OCI-LY7 (cell line): ENCODE results near the gene HIF1AN. TPM values are rescaled to one million over a fixed set of nuclear protein-coding genes. Genes with fewer than 3 reads are reported as not detected.

Experiments
- BruUV-seq: library from RNA; stranded (reverse); fragments of 400-500 nt; replicated peaks from 2 replicates; lab custom pipeline; 2021; lab: Mats Ljungman, UMichigan
- CTCF ChIA-PET: fragments of 300-600 bp; sonication (Branson Sonifier 250); formaldehyde crosslinking; loops from one replicate; lab custom pipeline; 2022; ENCODE audit warnings: antibody characterized with exemption; ENCODE audit not compliant: unreplicated experiment; lab: Charles Lee
- POLR2A ChIA-PET: fragments of 300-600 bp; sonication (Branson Sonifier 250); formaldehyde crosslinking; loops from one replicate; lab custom pipeline; 2022; ENCODE audit warnings: antibody characterized with exemption; lab: Charles Lee
- DNase-seq: peaks from one replicate; pipeline ENCODE4 v3.0.0-alpha.2; 2015; ENCODE audit warnings: low spot score
- H2AFZ ChIP-seq: fragments of 200-600 bp; sonication (generic), shearing (Covaris generic); 2 replicates; pipeline ENCODE4 v1.6.1; 2014; ENCODE audit warnings: mild to moderate bottlenecking, antibody characterized with exemption, low read length, moderate library complexity
- H3K27ac ChIP-seq: fragments of 200-600 bp; sonication (generic); 2 replicates; pipeline ENCODE4 v1.5.1; 2014; ENCODE audit warnings: mixed run types, low read depth, mild to moderate bottlenecking, moderate library complexity, low read length, inconsistent platforms; ENCODE audit not compliant: poor library complexity, severe bottlenecking
- H3K36me3 ChIP-seq: fragments of 200-600 bp; sonication (generic); 2 replicates; pipeline ENCODE4 v1.6.1; 2014; ENCODE audit warnings: mild to moderate bottlenecking, antibody characterized with exemption, low read length, moderate library complexity, mixed read lengths; ENCODE audit not compliant: insufficient read depth
- H3K4me1 ChIP-seq: fragments of 200-600 bp; sonication (generic); 2 replicates; pipeline ENCODE4 v1.5.1; 2014; ENCODE audit warnings: mild to moderate bottlenecking, low read length; ENCODE audit not compliant: insufficient read depth, poor library complexity, severe bottlenecking
- H3K4me2 ChIP-seq: fragments of 200-600 bp; sonication (generic); 2 replicates; pipeline ENCODE4 v1.6.1; 2014; ENCODE audit warnings: mild to moderate bottlenecking, low read length
- H3K4me3 ChIP-seq: fragments of 200-600 bp; sonication (generic); 2 replicates; pipeline ENCODE4 v1.5.1; 2014; ENCODE audit warnings: mild to moderate bottlenecking, low read depth, low read length; ENCODE audit not compliant: poor library complexity, severe bottlenecking
- H3K79me2 ChIP-seq: fragments of 200-600 bp; sonication (generic); 2 replicates; pipeline ENCODE4 v1.6.1; 2016; ENCODE audit warnings: low read depth, mild to moderate bottlenecking, low read length, moderate library complexity, mixed read lengths; ENCODE audit not compliant: insufficient read depth
- H3K9me2 ChIP-seq: fragments of 200-600 bp; sonication (generic); 2 replicates; pipeline ENCODE4 v1.6.1; 2016; ENCODE audit warnings: mild to moderate bottlenecking, low read length, mixed read lengths; ENCODE audit not compliant: insufficient read depth
- H3K9me3 ChIP-seq: fragments of 200-600 bp; sonication (generic); 2 replicates; pipeline ENCODE4 v1.6.1; 2014; ENCODE audit warnings: mild to moderate bottlenecking, mixed run types, low read length, mixed read lengths
- H4K20me1 ChIP-seq: fragments of 200-600 bp; sonication (generic); 2 replicates; pipeline ENCODE4 v1.6.1; 2014; ENCODE audit warnings: mild to moderate bottlenecking, antibody characterized with exemption, low read length, moderate library complexity, mixed read lengths; ENCODE audit not compliant: insufficient read depth
- CTCF ChIP-seq: fragments of 200-600 bp; sonication (generic); conservative IDR thresholded peaks from 2 replicates; pipeline ENCODE4 v1.5.1; 2014; ENCODE audit warnings: mild to moderate bottlenecking, antibody characterized with exemption, low read length, moderate library complexity, mixed read lengths
- EZH2phosphoT487 ChIP-seq: fragments of 200-600 bp; sonication (generic); IDR thresholded peaks from 2 replicates; pipeline ENCODE4 v1.6.1; 2018; ENCODE audit warnings: low read depth, borderline replicate concordance, mild to moderate bottlenecking, mixed run types, antibody characterized with exemption, low read length, moderate library complexity, mixed read lengths
- intact Hi-C: fragments of 100-400 bp; cut with micrococcal nuclease; formaldehyde crosslinking; loops from one replicate; pipeline ENCODE4 v1.10.0; 2022; ENCODE audit not compliant: unreplicated experiment
- total RNA-seq, 2 experiments: library from RNA; depleted of rRNA in 1 of 2; stranded (reverse); fragments of >200 nt in 1 of 2; shearing (Covaris generic) in 1 of 2; gene quantifications; 2 replicates each; pipeline ENCODE4 v1.2.3, GENCODE V29; 2014 to 2022

Gene HIF1AN
- total RNA-seq, 2 experiments from 2014 or later, result 10.6 to 44.6 TPM

GRCh38 chr10:100544950-100545349 lies 9.2 kb downstream of the HIF1AN start:
- no peaks in the 10 kb centered on the region for H3K4me1 ChIP-seq
- no peak overlapping the region for H3K4me3 ChIP-seq
- H3K79me2 ChIP-seq, result no peaks in the 10 kb centered on the region
- intact Hi-C loops, result no loop called here
- H3K9me2 ChIP-seq, result no peaks in the 10 kb centered on the region
- no peak overlapping the region for H3K27ac ChIP-seq
- H3K4me2 ChIP-seq, result no peak overlapping the region
- H3K9me3 ChIP-seq, result no peaks in the 10 kb centered on the region
- no TSS peak for BruUV-seq
- TF ChIP-seq CTCF (no peak), EZH2phosphoT487 (no peak)
- H3K36me3 ChIP-seq, result peaks cover 97% of the 10 kb centered on the region
- H2AFZ ChIP-seq, result no peak overlapping the region
- POLR2A ChIA-PET, result interaction anchor here (0.6 to 2.0 kb wide), 3 partner anchors 9 to 1556 kb away, joined by 3 to 10 read pairs (median 3); partner anchors contain the start of gene HIF1AN
- no peak for DNase-seq
- CTCF ChIA-PET, result no interaction called here
- no peaks in the 10 kb centered on the region for H4K20me1 ChIP-seq

GRCh38 chr10:100551196-100551595 lies 15.5 kb downstream of the HIF1AN start:
- no peak overlapping the region for H3K27ac ChIP-seq
- no peaks in the 10 kb centered on the region for H4K20me1 ChIP-seq
- H3K79me2 ChIP-seq, result no peaks in the 10 kb centered on the region
- BruUV-seq, result no TSS peak
- no peak for TF ChIP-seq CTCF
- no peak for TF ChIP-seq EZH2phosphoT487
- no peak overlapping the region for H3K4me2 ChIP-seq
- no peak for DNase-seq
- no peaks in the 10 kb centered on the region for H3K9me2 ChIP-seq
- POLR2A ChIA-PET, result interaction anchor here (0.6 to 1.3 kb wide), 2 partner anchors 9 to 1655 kb away, joined by 3 read pairs; no protein-coding TSS in a partner anchor
- no peaks in the 10 kb centered on the region for H3K4me1 ChIP-seq
- H3K4me3 ChIP-seq, result no peak overlapping the region
- H3K36me3 ChIP-seq, result peaks cover 64% of the 10 kb centered on the region
- H2AFZ ChIP-seq, result no peak overlapping the region
- CTCF ChIA-PET, result no interaction called here
- intact Hi-C loops, result no loop called here
- no peaks in the 10 kb centered on the region for H3K9me3 ChIP-seq

DNA sequence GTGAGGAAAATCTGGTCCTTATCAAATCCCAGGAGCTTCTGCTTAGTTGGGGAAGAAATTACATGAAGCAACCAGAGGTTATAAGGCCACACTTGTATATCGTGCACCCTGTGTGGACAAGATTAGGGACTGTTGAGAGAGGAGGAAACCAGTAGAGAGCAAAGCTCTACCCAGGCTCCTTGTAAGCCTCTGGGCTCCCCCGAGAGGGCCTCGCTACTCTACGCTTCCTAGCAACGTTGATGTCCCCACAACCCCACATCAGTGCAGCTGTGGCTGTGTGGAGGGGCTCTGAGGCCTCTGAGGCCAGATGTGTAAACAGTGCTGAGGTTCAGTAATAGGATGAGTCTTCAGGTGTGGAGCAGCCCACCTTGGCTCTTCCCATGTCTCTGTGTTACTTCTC lies 16.0 kb downstream of the HIF1AN start:
- no peak overlapping the region for H3K4me3 ChIP-seq
- no peaks in the 10 kb centered on the region for H3K4me1 ChIP-seq
- DNase-seq, result no peak
- no peaks in the 10 kb centered on the region for H3K79me2 ChIP-seq
- intact Hi-C loops, result no loop called here
- H4K20me1 ChIP-seq, result no peaks in the 10 kb centered on the region
- ChIA-PET CTCF (no interaction called here), POLR2A (interaction anchor here (1.3 kb wide), 1 partner anchor 9 kb away, joined by 3 read pairs; no protein-coding TSS in a partner anchor)
- no peak overlapping the region for H3K4me2 ChIP-seq
- H2AFZ ChIP-seq, result no peak overlapping the region
- H3K36me3 ChIP-seq, result peaks cover 59% of the 10 kb centered on the region
- H3K27ac ChIP-seq, result no peak overlapping the region
- no TSS peak for BruUV-seq
- TF ChIP-seq EZH2phosphoT487 (no peak), CTCF (no peak)
- H3K9me3 ChIP-seq, result no peaks in the 10 kb centered on the region
- no peaks in the 10 kb centered on the region for H3K9me2 ChIP-seq
